ENCODE results near the gene ACOT12. TPM values are rescaled to one million over a fixed set of nuclear protein-coding genes. Genes with fewer than 3 reads are reported as not detected.

ACOT12 gene
- total RNA-seq, 1 donor from 2014 or later, result not detected

- TF ChIP-seq POLR2AphosphoS5 (IDR thresholded peaks at IDR 0.05; ENCODE audit: insufficient read depth in 1 of 2, low read depth in 1 of 2) (no peak), CTCF (IDR thresholded peaks at IDR 0.05) (no peak), POLR2A (IDR thresholded peaks at IDR 0.05) (no peak)
- no peak for DNase-seq (ENCODE audit: extremely low spot score in 2 of 2)
- intact Hi-C loops (cut with DNase I), result no loop called here
- Histone ChIP-seq H3K27ac (no peak overlapping the region), H3K4me1 (no peaks in the 10 kb centered on the region), H3K9me3 (no peaks in the 10 kb centered on the region), H3K36me3 (peaks cover 0 to 20% of the 10 kb centered on the region in 2 donors), H3K27me3 (no peaks in the 10 kb centered on the region), H3K4me3 (no peak overlapping the region)
These were observed 83.4 kb downstream of the ACOT12 start for GRCh38 chr5:81310402-81311063.

- no peaks in the 10 kb centered on the region for H3K4me1 ChIP-seq
- peaks cover 0 to 16% of the 10 kb centered on the region in 2 donors for H3K36me3 ChIP-seq
- DNase-seq (ENCODE audit: extremely low spot score in 2 of 2), result no peak
- H3K27me3 ChIP-seq, result no peaks in the 10 kb centered on the region
- no peak overlapping the region for H3K4me3 ChIP-seq
- H3K27ac ChIP-seq, result no peak overlapping the region
- intact Hi-C loops (cut with DNase I), result no loop called here
- no peaks in the 10 kb centered on the region for H3K9me3 ChIP-seq
- TF ChIP-seq POLR2A (IDR thresholded peaks at IDR 0.05) (no peak), POLR2AphosphoS5 (IDR thresholded peaks at IDR 0.05; ENCODE audit: insufficient read depth in 1 of 2, low read depth in 1 of 2) (no peak), CTCF (IDR thresholded peaks at IDR 0.05) (no peak)
These were observed 85.1 kb downstream of the ACOT12 start for GRCh38 chr5:81308836-81309235.

GRCh38 chr5:81305785-81306184, 88.1 kb downstream of the ACOT12 start:
- Histone ChIP-seq H3K9me3 (no peaks in the 10 kb centered on the region), H3K4me3 (no peak overlapping the region), H3K36me3 (no peaks in the 10 kb centered on the region), H3K27me3 (no peaks in the 10 kb centered on the region), H3K27ac (no peak overlapping the region), H3K4me1 (peaks cover 16% of the 10 kb centered on the region)
- TF ChIP-seq POLR2A (IDR thresholded peaks at IDR 0.05) (no peak), POLR2AphosphoS5 (IDR thresholded peaks at IDR 0.05; ENCODE audit: insufficient read depth in 1 of 2, low read depth in 1 of 2) (no peak), CTCF (IDR thresholded peaks at IDR 0.05) (no peak)
- intact Hi-C loops (cut with DNase I), result no loop called here
- DNase-seq (ENCODE audit: extremely low spot score in 2 of 2), result no peak

GRCh38 chr5:81303563-81303962, 90.4 kb downstream of the ACOT12 start:
- no peak for DNase-seq (ENCODE audit: extremely low spot score in 2 of 2)
- Histone ChIP-seq H3K9me3 (no peaks in the 10 kb centered on the region), H3K27me3 (no peaks in the 10 kb centered on the region), H3K4me1 (peaks cover 37% of the 10 kb centered on the region), H3K36me3 (no peaks in the 10 kb centered on the region), H3K27ac (no peak overlapping the region), H3K4me3 (no peak overlapping the region)
- no peak for TF ChIP-seq POLR2A (IDR thresholded peaks at IDR 0.05)
- no peak for TF ChIP-seq CTCF (IDR thresholded peaks at IDR 0.05)
- no peak for TF ChIP-seq POLR2AphosphoS5 (IDR thresholded peaks at IDR 0.05; ENCODE audit: insufficient read depth in 1 of 2, low read depth in 1 of 2)
- intact Hi-C loops (cut with DNase I), result no loop called here

GRCh38 chr5:81302596-81302995, 91.3 kb downstream of the ACOT12 start:
- no peak for TF ChIP-seq CTCF (IDR thresholded peaks at IDR 0.05)
- no peak for TF ChIP-seq POLR2A (IDR thresholded peaks at IDR 0.05)
- no peak for TF ChIP-seq POLR2AphosphoS5 (IDR thresholded peaks at IDR 0.05; ENCODE audit: insufficient read depth in 1 of 2, low read depth in 1 of 2)
- Histone ChIP-seq H3K4me3 (peak overlapping the region; percentile 86 to 93), H3K27ac (no peak overlapping the region), H3K27me3 (no peaks in the 10 kb centered on the region), H3K36me3 (no peaks in the 10 kb centered on the region), H3K9me3 (no peaks in the 10 kb centered on the region), H3K4me1 (peaks cover 41% of the 10 kb centered on the region)
- DNase-seq (ENCODE audit: extremely low spot score in 2 of 2), result no peak
- intact Hi-C loops (cut with DNase I), result no loop called here
